IPS-20b (cell line): ENCODE data around the gene MYRF.

ENCODE experiments used
- H3K27ac ChIP-seq: one replicate; pipeline ENCODE4 v1.5.1; 2013; ENCODE audit warnings: low read length
- H3K27me3 ChIP-seq: 2 replicates; pipeline ENCODE4 v1.6.1; 2013; ENCODE audit warnings: mild to moderate bottlenecking, low read length, inconsistent platforms; ENCODE audit not compliant: insufficient read depth
- H3K36me3 ChIP-seq: 2 replicates; pipeline ENCODE4 v1.6.1; 2013; ENCODE audit warnings: low read depth, mild to moderate bottlenecking, inconsistent platforms, low read length, moderate library complexity; ENCODE audit not compliant: insufficient read depth
- H3K4me1 ChIP-seq: 2 replicates; pipeline ENCODE4 v1.6.1; 2013; ENCODE audit warnings: mild to moderate bottlenecking, control low read depth, inconsistent platforms, low read length, moderate library complexity; ENCODE audit not compliant: insufficient read depth
- H3K4me3 ChIP-seq: 2 replicates; pipeline ENCODE4 v1.5.1; 2013; ENCODE audit warnings: mild to moderate bottlenecking, low read length, inconsistent platforms
- H3K9ac ChIP-seq: 2 replicates; pipeline ENCODE4 v1.6.1; 2013; ENCODE audit warnings: low read depth, mild to moderate bottlenecking, inconsistent platforms, low read length, moderate library complexity
- H3K9me3 ChIP-seq: 2 replicates; pipeline ENCODE4 v1.6.1; 2013; ENCODE audit warnings: mild to moderate bottlenecking, low read depth, low read length, inconsistent platforms; ENCODE audit not compliant: insufficient read depth

The MYRF gene

DNA sequence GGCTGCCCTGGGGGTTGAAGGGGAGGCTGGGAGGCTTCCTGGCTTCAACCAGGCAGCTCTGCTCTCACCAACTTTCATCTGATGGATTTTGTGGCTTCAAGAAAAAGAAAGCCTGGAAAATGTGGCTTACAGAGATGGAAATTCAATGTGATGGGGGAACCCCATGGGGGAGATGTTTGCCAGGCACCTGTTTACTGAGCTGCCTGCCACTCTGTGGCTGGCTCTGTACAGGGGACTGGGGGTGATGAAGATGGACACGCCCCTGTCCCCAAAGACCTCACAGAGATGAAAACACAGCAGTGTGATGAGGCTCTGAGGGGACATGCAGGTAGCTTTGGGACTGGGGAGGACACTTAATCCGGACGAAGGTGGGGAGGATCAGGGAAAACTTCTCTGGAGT is 29.9 kb downstream of the MYRF start:
- no peak overlapping the region for H3K4me3 ChIP-seq
- no peaks in the 10 kb centered on the region for H3K27me3 ChIP-seq
- no peak overlapping the region for H3K9ac ChIP-seq
- H3K9me3 ChIP-seq = no peaks in the 10 kb centered on the region
- H3K36me3 ChIP-seq = peaks cover 31% of the 10 kb centered on the region
- no peak overlapping the region for H3K27ac ChIP-seq
- no peaks in the 10 kb centered on the region for H3K4me1 ChIP-seq

DNA sequence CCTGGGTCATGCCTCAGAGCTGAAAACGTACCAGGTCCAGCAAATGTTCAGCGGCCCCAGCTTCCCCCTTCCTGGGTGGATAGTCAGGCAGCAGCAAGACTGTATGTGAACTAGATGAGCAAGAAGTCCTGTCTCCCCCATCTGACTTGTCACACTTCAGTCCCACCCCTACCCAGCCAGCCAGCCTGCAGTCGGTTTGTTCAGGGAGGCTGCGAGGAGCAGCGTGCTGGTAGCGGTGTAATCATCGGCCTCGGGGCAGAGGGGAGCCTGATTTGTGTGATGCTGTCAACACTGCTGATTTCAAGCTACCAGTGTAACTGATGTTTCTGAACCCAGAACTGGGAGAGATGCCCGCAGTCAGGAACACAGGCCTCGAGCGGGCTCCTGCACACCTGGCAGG is 30.4 kb downstream of the MYRF start:
- peaks cover 36% of the 10 kb centered on the region for H3K36me3 ChIP-seq
- H3K9ac ChIP-seq = no peak overlapping the region
- no peak overlapping the region for H3K27ac ChIP-seq
- no peaks in the 10 kb centered on the region for H3K9me3 ChIP-seq
- no peaks in the 10 kb centered on the region for H3K27me3 ChIP-seq
- H3K4me1 ChIP-seq = no peaks in the 10 kb centered on the region
- no peak overlapping the region for H3K4me3 ChIP-seq

DNA sequence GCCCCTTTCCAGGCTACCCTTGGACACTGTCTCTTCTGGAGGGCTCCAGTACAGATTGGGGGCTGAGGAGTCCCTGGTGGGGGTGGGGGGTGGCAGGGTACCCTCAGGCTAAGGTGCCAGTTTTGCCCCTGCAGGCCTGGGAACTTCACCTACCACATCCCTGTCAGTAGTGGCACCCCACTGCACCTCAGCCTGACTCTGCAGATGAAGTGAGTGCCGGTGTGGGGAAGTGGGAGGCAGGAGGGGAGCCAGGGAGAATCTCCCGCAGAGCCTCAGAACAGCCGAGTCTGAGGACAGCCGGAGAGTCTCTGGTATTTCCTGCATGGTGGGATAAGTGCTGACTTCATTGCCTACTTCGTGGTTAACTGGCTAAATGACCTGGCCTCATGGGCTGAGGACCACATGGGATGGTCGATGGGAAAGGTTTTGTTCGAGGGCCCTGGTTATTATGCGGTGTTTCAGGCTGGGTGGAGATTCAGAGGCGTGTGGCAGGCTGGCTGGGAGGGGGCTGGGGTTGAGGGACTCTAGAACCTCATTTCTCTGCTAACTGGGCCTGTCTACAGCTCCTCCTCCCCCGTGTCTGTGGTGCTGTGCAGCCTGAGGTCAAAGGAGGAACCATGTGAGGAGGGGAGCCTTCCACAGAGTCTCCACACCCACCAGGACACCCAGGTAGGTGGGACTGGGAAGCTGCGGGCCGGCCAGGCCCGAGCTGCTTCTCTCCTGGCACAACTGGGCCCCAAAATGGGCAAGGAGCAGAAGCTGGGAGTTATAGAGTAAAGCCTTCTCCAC is 31.5 kb downstream of the MYRF start:
- Histone ChIP-seq H3K27ac (no peak overlapping the region), H3K4me1 (no peaks in the 10 kb centered on the region), H3K9me3 (no peaks in the 10 kb centered on the region), H3K4me3 (no peak overlapping the region), H3K27me3 (no peaks in the 10 kb centered on the region), H3K9ac (no peak overlapping the region), H3K36me3 (peaks cover 46% of the 10 kb centered on the region)

DNA sequence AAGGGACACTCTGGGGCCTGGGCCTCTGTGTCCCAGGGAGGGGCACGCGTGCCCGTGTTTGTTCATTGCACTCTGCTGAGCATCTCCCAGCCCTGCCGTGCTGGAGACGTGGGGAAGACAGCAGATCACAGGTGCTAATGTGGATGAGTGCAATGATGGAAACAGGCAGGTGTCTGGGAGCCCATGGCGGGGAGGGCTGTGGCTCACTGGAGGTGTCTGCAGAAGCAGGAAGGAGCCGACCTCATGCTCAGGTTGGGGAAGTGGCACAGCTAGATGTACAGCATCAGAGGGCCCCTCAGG is 32.0 kb downstream of the MYRF start:
- H3K4me3 ChIP-seq = no peak overlapping the region
- H3K9me3 ChIP-seq = no peaks in the 10 kb centered on the region
- H3K9ac ChIP-seq = no peak overlapping the region
- H3K27ac ChIP-seq = no peak overlapping the region
- H3K36me3 ChIP-seq = peaks cover 51% of the 10 kb centered on the region
- no peaks in the 10 kb centered on the region for H3K4me1 ChIP-seq
- no peaks in the 10 kb centered on the region for H3K27me3 ChIP-seq

DNA sequence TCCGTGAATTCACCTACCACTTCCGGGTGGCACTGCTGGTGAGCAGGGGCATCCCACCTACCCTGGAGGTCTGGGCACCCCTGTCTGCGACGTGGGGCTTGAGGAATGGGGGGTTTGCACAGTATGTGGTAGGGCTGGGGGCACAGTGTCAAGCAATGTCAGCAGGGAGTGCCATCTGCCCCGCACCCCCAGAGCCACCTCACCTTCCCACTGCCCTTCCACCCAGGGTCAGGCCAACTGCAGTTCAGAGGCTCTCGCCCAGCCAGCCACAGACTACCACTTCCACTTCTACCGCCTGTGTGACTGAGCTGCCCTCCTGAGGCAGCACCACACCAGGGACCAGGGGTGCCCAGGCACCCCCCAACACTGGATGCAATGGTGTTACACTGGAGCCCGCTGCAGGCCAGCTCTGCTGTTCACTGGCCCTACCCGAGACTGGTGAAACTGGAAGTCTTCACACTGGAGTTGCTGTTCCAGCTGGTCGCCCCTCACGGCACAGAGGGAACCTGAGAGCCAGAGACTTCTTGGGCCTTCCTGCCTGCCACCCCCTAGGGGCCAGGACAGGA is 33.5 kb downstream of the MYRF start:
- Histone ChIP-seq H3K4me1 (no peaks in the 10 kb centered on the region), H3K9ac (no peak overlapping the region), H3K27me3 (no peaks in the 10 kb centered on the region), H3K4me3 (no peak overlapping the region), H3K36me3 (peaks cover 63% of the 10 kb centered on the region), H3K27ac (no peak overlapping the region), H3K9me3 (no peaks in the 10 kb centered on the region)

DNA sequence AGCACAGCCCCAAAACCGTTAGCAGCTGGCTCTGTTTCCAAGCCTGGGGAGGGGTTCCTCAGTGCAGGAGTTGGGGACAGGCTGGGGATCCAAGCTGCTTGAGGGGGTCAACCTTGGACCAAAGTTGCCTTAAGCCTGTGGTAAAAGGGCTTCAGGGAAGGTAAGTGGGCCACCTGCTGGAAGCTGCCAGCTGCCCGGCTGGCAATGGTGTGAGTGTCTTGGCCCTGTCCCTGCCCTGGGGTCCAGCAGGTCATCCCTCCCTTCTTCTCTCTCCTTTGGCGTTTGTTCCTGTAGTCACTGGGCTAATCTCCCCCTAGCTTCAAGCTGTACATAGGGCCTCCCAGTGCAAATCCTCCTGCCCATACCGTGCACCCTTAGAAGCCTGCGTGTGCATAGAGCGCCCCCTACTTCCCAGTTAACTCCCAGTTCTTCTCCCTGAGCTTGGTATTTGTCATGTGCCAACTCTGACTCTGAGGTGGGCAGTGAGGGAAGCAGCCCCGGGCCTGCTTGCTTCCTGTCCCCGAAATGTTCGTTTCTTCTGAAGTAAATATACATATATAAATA is 35.6 kb downstream of the MYRF start:
- Histone ChIP-seq H3K27ac (no peak overlapping the region), H3K4me1 (no peaks in the 10 kb centered on the region; the same call in 1 of the 2 replicates), H3K9me3 (no peaks in the 10 kb centered on the region), H3K36me3 (peaks cover 63% of the 10 kb centered on the region), H3K27me3 (no peaks in the 10 kb centered on the region), H3K9ac (no peak overlapping the region), H3K4me3 (no peak overlapping the region)

DNA sequence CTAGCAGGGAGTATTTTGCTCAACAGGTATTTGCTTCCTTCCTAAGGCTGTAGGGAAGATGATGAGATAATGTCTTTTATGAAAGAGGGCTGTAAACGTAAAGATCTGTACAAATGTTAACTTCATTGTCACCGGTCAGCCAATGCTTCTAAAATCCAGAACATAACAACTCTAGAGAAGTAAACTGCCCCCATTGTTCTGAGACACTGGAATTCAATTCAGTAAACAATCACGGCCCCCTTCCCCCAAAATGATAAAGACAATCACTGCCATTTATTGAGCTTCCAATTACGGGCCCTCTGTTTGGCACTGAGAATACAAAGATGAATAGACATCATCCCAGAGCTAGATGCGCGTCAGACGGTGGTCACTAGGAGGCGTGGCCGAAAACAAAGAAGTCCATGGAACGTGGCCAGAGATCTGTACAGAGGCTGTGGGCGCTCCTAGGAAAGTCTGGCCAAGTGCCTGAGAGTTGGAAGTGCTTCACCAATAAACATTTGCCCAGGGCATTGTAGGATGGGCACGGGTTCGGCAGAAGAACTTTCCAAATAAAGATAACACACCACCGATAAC is 39.4 kb downstream of the MYRF start:
- H3K9me3 ChIP-seq = no peaks in the 10 kb centered on the region
- peaks cover 4% of the 10 kb centered on the region; the same call in 1 of the 2 replicates for H3K4me1 ChIP-seq
- peak overlapping the region; percentile 100 for H3K27ac ChIP-seq
- peak overlapping the region; percentile 100 for H3K4me3 ChIP-seq
- H3K27me3 ChIP-seq = no peaks in the 10 kb centered on the region
- peaks cover 62% of the 10 kb centered on the region for H3K36me3 ChIP-seq
- peak overlapping the region; percentile 100 for H3K9ac ChIP-seq

DNA sequence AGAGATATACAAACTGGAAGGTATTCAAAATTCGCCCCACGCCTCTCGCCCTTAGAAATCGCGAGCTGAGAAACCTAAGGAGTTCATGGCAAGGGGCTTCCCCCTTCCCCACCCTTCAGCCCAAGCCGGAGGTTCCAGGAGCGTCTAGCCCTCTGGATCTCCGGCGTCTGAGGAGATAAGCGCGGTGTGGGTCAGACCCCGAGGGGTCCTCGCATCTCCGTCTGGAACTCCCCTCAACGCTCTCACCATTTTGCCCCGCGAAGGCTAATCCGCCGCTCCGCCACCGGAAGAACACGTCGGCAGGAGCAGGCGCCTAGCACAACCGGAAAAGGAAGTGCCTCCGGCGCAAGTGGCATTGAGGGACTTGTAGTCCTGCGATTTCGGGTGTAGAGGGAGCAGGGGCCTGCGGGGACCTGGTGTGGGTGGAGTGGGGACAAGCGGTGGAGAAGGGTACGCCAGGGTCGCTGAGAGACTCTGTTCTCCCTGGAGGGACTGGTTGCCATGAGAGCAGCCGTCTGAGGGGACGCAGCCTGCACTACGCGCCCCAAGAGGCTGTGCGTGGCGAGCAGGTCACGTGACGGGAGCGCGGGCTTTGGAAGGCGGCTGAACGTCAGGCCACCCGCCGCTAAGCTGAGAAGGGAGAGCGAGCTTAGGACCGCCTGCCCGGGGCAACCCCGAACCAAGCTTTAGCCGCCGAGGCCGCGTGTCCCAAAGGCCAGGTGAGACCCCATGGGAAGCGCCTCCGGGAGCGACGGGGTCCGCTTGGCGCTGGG is 40.1 kb downstream of the MYRF start, which contains the start of the genes FEN1 and TMEM258:
Gene FEN1 (plus strand): TSS at position 602 of the 773 bp plus-strand sequence. CDS start 2,451 bp downstream, outside the sequence.
Gene TMEM258 (minus strand): TSS at position 290 of the 773 bp plus-strand sequence. CDS start 41 bp downstream, at position 249.
- Histone ChIP-seq H3K9me3 (no peaks in the 10 kb centered on the region), H3K27me3 (no peaks in the 10 kb centered on the region), H3K36me3 (peaks cover 61% of the 10 kb centered on the region), H3K27ac (peak within 1 kb of the TSS; percentile 100), H3K9ac (peak within 1 kb of the TSS; percentile 100), H3K4me1 (peaks cover 4% of the 10 kb centered on the region; the same call in 1 of the 2 replicates), H3K4me3 (peak within 1 kb of the TSS; percentile 100)

DNA sequence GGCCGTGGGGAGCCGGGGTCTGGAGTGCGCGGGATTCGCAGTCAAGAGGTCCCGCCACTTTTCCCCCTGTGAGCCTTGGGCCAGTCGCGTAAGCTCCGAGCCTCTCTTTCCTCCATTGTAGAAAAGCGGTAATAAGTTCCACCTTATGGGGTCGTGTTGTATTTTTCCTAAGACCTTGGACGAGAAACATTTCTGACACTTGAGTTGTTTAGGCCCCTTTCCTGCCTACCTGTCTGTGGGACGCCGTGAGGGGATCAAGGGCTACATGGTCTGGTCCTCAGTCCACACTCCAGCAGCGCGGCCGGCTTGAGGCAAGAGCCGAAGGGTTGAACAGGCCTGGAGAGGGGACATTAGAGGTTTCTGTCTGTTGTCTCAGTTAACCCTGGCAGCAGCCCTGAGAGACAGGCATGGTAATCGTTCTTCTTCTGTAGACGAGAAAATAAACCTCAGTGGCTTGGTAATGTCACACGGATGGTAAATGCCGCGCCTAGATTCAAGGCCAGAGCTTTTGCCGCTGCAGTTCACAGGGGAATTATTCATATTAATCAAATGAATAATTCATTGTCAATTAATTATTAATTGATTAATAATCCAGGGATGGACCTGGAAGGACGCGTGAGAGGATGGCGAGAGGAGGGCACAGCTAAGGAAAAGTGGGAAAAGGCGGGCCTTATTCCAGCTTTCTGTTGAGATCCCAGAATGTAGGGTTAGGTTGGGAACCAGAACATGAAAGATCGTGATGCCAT is 40.8 kb downstream of the MYRF start:
- Histone ChIP-seq H3K36me3 (peaks cover 59% of the 10 kb centered on the region), H3K27me3 (no peaks in the 10 kb centered on the region), H3K9ac (peak overlapping the region; percentile 100), H3K4me3 (peak overlapping the region; percentile 100), H3K27ac (peak overlapping the region; percentile 100), H3K9me3 (no peaks in the 10 kb centered on the region), H3K4me1 (peaks cover 4% of the 10 kb centered on the region; the same call in 1 of the 2 replicates)

DNA sequence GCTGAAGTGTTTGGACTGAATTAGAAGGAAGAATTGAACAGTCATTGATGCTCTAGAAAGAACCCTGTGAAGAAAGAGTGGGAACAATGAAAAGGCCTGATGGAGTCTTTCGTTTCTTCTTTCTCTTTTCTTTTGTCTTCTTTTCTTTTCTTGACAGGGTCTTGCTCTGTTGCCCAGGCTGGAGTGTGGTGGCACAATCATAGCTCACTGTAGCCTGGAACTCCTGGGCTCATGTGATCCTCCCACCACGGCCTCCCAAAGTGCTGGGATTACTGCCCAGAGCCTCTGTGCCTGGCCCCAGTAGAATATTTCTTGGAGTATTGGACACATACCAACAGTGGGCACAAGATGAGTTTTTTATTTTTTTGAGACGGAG is 41.4 kb downstream of the MYRF start:
- H3K9ac ChIP-seq = peak overlapping the region; percentile 100; the same call in 1 of the 2 replicates
- H3K4me3 ChIP-seq = peak overlapping the region; percentile 100
- no peaks in the 10 kb centered on the region for H3K9me3 ChIP-seq
- H3K36me3 ChIP-seq = peaks cover 58% of the 10 kb centered on the region
- H3K4me1 ChIP-seq = peaks cover 4% of the 10 kb centered on the region; the same call in 1 of the 2 replicates
- no peaks in the 10 kb centered on the region for H3K27me3 ChIP-seq
- H3K27ac ChIP-seq = no peak overlapping the region

DNA sequence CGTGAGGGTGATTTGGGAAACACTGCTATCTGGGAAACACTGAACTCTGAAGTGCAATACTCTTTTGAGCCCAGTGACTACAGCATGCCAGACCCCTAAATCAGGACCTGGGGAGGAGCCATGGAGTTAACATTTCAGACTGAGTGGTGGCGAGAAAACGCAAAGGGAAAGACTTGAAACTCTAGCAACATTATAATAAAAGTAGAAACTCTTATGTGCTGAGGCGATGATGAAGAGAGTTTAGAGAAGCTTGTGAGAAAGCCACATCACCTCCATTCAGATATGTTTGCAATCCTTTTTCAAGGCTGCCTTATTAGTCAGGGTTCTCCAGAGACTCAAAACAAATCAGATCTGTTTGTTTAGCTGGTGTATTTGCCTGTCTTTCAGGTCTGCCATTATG is 42.1 kb downstream of the MYRF start:
- Histone ChIP-seq H3K27ac (no peak overlapping the region), H3K36me3 (peaks cover 56% of the 10 kb centered on the region)

More for the DNA sequence above, 42.1 kb downstream of the MYRF start:
- Histone ChIP-seq H3K27me3 (no peaks in the 10 kb centered on the region), H3K4me3 (no peak overlapping the region), H3K4me1 (peaks cover 4% of the 10 kb centered on the region; the same call in 1 of the 2 replicates), H3K9ac (no peak overlapping the region; the same call in 1 of the 2 replicates), H3K9me3 (no peaks in the 10 kb centered on the region)
